Endometrium (tissue), 2 donors: Measurements from ENCODE around the gene PAIP2.
"Not testable (repeated sequence)": the region's sequence is repeated elsewhere in the genome, so short reads cannot be mapped to it uniquely, and the experiment has no call there.

ENCODE experiments used
- FAIRE-seq: peaks from 2 replicates; lab custom pipeline; 2012; peaks lifted over from hg19 to GRCh38; lab: Jason Lieb, UNC
- donor health status: control.
- donor health status: control.

PAIP2 gene, protein sequence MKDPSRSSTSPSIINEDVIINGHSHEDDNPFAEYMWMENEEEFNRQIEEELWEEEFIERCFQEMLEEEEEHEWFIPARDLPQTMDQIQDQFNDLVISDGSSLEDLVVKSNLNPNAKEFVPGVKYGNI

DNA sequence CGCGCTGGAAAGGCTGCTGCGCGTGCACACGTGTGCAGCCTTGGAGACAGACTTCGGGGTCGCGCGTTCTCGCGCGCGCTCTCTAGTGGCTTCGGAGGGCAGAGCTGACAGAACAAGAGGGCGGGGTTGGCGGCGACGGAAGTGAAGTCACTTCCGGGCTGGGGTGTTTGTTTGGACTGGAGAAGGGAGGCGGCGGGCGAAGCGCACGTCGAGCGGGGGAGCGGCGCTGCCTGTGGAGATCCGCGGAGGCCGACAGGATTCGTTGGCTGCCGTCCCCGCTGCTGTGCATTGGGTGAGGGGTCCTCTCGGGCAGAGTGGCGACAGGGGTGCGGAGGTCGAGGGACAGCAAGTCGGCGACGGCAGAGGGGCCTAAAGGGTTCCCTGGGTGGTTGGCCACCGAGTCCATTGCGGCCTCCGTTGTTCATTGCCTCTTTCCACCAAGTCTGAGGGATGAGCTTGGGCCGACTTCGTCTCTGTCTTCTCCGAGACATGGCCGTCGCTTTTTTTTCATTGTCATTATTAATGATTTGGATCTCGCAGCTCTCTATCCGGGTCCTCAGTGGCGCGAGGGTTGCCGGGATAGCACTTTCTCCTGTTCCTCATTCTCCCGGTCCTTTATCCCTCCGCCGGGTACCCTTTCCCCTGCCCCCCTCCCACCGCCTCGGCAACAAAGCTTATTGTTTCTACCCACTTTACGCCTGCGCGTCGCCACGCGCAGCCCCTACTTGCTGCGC, at the start of gene PAIP2:
TSS of gene PAIP2 (plus strand) at position 166 of the 734 bp plus-strand sequence. CDS start 21,931 bp downstream, outside the sequence.
- peak; percentile 94 for FAIRE-seq

DNA sequence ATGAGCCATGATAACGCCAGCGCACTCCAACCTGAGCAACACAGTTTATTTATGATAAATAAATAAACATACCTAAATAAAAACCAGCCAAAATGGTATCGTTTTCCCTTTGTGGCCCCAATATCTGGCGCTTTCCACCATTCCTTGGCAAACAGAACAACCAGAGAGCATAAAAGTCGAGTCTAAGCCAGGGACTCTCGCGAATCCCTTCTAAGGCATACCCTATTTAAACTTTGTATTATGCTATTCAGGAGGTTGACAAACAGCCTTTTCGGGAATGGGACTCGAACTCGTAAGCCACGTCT, 48.5 kb upstream of the PAIP2 start:
- no peak for FAIRE-seq

DNA sequence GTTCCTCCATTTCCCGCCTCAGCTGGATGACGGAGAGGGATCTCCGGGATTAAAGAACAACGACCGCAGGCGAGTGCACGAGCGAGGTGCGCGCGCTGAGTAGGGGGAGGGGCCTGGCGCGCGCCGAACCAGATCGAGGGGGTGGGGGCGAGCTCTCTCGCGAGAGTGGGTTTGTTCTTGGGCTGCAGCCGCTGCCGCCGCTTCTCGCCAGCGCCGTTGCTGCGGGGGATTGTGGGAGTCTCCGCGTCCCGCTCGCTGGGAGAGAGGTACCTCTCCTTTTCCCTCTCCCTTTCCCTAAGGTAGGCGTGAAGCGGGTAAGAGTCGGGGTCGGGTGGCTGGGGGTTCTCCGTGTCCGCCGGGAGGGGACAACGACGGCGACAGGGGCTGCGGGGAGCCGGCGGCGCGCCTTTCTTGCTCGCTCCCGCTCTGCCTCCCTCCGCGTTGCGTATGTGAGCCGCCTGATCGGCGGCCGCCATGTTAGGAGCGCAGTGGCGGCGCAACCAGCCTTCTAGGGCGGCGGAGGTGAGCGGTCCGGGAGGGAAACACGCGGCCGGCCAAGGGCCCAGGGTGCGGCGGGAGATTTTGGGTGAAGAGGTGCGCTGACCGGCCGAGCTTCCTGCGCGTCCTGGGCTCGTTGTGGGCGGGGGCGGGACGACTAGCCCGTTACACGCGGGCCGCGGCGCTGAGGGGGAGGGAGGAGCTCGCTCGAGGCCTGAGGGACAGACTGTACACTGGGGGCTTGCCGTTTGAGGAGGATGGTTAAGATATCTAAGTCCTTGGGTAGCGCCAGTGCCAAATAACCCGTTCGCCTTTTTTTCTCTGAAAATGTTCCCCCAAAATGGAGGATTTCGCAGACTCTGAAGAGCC, 47.9 kb upstream of the PAIP2 start, which contains the start of gene MATR3:
TSS of gene MATR3 (plus strand) at position 234 of the 867 bp plus-strand sequence. CDS start 13,676 bp downstream, outside the sequence.
- FAIRE-seq = peak; percentile 33

DNA sequence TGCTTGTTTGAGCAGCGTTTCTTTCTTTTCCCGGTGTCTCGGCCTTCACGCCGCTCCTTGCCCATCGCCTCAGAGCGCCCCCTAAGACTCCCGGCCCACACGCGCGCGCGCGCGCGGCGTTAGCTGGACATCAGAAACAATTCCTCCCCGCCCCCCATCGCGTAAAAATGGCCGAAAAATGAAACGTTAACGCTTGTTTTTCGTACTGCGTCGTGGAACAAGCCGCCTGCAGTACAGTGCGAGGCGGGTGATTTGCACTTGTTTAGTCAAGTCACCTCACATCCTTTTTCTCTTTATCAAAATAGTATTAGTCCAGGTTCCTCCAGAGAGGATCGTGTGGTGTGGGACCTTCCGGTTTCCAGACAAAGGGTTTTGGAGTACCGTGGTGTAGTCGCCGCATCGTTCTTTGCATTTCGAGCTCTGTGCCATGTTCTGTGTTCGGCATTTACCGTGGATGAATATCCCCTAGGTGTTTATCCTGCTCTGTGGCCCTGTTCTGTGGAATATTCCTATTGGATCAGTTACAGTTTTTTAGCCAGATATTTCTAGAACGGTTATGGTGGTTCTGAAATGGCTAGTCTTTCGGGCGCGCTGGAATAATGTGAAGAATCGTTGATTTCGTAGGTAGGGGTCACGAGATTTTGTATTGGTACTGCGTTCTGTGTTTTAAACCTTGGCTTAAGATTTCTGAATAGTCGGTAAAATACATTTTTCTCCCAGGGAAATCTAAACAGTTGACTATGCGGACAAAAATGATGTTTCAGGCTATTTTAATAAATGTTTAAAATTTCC, 47.1 kb upstream of the PAIP2 start:
- FAIRE-seq = no peak

DNA sequence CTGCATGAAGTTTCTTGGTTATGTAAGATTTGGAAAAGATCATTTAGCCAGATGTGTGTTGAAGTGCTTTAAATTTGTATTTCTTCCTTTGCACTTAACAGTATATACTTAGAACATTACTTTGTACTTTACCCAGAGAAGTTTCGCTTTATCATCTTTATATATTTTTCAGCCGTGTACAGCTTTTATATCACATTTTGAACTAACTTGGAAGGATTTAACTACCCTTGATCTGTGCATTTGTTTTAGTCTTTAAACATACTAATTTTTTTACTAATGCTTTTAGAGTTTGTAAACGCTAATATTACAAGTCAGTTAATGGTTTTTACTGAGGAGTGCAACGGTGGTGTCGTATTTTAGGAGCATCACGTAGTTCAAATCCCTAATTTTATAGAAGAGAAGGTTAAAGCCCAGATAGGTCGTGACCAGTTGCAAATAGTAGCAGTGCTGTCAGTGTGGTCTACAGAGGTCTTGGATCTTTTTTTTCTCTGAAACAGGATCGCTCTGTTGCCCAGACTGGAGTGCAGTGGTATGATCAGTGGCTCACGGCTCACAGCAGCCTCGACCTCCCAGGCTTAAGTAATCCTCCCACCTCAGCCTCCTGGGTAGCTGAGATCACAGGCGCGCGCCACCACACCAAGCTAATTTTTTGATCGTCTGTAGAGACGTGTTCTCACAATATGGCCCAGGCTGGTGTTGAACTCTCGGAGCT, 46.2 kb upstream of the PAIP2 start:
- no peak for FAIRE-seq

DNA sequence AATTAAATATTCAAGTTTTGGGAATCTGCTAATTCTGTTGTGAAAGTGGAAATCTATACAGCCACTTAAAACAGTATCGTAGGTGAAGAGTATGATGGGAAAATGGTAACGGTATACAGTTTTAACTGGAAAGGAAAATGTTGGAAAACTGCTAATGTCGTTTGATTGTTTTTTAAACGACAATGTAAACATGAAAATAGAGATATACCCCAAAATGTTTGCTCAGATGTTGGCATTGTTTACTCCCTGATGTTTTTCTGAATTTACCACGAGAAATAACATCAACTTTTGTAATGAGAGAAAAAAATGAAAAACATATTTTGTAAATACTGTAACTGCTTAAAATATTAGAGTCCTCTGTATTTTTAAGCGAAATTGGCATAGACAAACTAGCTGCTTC, 45.5 kb upstream of the PAIP2 start:
- no peak for FAIRE-seq

DNA sequence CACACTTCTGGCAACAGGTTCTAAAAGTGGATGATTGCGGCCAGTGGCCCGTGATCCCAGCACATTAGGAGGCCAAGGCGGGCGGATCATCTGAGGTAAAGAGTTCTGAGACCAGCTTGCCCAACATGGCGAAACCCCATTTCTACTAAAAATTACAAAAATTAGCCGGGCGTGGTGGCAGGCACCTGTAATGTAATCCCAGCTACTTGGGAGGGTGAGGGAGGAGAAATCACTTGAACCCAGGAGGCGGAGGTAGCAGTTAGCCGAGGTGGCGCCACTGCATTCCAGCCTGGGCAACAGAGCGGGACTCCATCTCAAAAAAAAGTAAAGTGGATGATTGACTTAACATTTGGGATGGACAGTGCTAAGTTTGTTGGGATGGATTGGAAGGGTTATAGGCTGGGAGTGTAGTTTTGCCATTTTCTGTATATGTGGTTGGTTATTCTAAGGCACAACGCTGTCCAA, 44.8 kb upstream of the PAIP2 start:
- FAIRE-seq = no peak

DNA sequence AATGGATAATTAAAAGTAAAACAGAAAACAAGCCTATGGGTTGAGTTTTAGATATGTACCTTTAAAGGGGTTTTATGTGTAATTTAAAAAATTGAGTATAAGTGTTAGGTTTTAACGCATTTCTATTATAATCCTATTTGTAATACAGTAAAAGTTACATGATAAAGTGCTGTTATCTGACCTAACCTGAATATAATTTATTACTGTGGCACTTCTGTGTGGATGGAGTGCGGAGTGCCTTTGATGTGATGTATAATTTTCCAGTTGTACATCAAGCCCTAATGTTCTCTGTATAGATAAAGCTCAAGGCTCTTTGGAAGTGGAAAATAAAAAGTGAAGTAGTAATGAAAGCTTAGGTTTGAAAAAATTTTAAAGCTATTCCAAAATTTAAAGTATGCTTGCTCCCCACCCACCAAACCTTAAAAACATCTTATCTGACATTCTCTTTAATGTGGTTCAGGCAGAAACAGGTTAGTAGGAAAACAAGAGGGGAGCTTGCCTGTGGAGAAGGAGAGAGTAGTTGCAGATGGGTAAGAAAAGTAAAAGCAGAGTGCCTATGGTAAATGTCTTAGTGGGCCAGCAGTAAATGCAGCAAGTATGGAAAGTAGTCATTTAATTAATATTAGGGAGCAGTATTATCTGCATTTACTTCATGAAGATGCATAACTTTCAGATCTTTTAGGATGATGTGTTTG, 44.1 kb upstream of the PAIP2 start:
- no peak for FAIRE-seq

DNA sequence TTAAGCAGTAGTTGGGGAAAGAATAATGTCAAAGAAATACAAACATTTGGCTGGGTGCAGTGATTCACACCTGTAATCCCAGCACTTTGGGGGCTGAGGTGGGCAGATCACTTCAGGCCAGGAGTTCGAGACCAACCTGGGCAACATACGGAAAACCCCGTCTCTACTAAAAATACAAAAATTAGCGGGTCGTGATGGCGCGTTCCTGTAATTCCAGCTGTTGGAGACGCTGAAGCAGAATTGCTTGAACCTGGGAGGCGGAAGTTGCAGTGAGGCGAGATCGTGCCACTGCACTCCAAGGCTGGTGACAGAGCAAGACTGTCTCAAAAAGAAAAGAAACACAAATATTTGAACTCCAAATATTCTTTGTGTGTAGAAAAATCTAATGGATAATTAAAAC, 43.4 kb upstream of the PAIP2 start:
- FAIRE-seq = no peak

DNA sequence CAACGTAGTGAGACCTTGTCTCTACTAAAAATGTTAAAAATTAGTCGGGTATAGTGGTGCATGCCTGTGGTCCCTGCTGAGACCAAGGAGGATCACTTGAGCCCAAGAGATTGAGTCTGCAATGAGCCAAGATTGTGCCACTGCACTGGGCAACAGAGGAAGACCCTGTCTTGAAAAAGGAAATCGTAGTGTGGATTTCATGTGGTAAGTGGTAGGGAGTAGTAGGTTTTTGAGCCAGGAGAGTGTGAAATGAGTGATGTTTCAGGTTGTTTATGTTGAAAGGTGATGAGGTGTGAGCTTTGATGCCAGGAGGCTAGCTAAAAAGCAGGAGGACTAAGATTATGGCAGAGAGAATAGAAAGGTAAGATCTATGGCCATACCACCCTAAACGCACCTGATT, 42.2 kb upstream of the PAIP2 start:
- no peak for FAIRE-seq

DNA sequence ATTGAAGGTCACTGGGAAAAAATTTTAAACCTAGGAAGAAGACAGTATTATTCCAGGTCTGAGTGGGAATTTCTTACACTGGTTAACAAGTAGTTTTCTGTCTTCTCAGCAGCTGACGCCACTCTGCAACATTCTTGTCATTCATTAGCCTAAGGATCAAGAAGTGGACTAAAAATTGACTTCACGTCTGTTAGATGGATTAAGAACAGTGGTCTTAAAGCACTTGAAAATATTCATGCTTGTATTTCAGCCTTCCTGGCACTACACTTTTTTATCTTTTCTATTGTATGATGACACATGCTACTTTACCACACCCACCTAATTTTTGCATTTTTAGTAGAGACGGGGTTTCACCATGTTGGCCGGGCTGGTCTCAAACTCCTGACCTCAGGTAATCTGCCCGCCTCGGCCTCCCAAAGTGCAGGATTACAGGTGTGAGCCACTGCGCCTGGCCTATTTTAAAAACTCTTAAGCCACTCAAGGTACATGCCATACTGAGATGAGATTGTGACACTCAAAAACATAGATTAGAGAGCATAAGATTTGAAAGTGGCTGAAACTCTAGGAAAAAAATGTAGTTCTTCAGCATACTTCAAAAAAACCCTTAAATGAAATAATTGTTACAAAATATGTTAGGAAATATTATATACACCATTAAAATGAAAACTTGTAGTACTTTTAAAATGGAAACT, 39.7 kb upstream of the PAIP2 start:
- no peak for FAIRE-seq

DNA sequence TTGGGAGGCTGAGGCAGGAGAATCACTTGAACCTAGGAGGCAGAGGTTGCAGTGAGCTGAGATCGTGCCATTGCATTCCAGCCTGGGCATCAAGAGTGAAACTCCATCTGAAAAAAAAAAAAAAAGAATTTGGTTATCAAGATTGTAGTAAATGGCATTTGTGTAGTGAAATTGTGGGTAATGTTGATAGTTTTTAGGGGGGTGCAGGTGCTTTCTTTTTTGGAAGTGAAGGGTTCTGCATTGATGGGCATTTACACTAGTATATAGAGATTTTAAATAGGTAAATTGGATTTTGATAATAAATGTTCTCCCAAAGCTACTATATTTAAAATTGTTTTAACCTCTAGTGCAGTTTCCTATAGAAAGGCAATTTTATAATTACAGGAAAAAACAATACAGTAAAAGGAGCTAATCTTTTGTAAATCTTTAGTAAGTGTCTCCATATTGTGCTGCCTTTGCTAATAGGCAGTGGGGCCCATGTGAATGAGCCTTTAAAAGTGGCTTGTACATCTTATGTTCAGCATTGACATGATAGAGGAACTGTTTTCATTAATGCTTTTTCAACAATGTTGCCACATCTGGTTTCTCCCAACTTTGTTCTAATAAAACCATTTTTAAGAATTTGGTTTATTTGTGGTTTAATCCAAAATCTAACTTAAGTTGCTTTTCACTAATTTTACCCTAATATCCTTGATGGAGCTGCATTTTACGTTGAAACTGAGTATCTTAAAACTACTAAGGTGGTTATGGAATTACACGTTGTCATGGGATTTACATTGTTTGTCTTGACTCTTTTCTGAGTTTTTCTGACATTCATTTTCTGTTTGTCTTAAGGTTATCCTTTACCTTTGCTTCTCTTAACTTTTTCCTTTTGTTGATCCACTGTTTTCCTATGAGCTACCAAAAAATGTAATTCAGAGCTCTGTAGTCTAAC, 37.0 kb upstream of the PAIP2 start:
- FAIRE-seq = no peak

DNA sequence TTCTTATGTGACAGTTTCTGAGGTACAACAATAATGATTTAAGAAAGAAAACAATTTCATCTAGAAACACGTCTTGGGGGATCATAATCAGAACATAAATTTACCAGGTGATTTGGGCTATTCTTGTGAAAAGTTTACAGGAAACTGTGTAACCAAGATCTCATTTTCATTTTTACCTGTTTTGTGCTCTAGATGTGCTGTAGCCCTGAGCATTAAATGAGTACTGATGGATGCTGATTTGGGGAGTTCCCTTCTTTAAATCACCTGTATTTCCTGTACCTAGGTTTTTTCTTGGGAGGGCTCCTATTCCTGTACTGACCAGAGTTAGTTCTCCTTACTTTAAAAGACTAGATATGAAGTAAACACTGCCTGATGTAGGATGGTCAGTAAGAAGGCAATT, 35.5 kb upstream of the PAIP2 start:
- no peak for FAIRE-seq

DNA sequence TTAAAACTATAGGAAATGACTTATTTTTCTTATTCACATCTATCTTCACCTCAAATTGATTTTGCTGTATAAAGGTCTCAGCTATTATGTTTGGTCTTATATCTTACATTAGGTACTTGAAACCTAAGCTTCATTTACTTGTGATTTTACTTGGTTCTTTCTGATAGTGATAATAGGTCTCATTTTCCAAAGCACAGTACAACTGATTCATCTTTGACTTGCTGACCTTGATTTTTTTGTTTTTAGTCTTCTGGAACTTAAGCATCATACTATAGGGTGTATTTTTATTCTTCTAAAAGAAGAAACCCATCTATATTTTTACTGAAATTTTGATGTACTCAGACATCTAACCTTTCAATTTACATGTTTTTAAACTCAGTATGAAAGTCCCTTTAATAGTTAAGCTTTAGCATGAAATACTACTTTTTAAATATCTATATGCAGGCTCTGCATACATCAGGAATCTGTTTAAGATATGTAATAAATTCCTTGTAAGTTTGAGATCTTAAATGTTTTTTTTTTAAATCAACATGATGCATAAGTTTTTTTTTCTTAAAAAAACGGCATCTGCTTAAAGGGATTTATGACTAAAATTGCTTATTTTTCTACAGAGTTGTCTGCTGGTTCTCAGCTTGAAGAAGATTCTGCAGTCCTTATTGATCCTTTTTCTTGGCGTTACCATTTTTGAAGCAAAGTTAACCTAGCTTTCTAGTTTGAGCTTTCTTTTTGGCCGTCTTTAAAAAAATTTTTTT, 34.9 kb upstream of the PAIP2 start:
- no peak for FAIRE-seq

DNA sequence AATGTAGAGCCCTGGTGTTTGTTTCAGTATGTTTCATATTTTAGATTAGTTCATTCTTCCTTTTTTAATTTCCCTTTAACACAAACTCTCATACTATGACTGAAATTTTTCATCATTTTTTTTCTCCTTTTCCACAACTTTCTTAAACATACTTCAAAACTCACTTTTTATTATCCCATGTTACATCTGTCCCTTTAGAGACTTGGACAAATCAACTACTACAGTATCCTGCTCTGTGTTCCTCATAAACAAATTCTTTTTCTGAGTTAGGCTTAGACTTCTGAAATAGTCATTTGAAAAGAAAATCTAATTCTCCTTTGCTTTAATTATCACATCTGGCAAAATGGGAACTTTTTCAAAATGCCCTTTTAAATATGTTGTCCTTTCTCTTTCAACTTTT, 32.9 kb upstream of the PAIP2 start:
- FAIRE-seq = peak; percentile 50

DNA sequence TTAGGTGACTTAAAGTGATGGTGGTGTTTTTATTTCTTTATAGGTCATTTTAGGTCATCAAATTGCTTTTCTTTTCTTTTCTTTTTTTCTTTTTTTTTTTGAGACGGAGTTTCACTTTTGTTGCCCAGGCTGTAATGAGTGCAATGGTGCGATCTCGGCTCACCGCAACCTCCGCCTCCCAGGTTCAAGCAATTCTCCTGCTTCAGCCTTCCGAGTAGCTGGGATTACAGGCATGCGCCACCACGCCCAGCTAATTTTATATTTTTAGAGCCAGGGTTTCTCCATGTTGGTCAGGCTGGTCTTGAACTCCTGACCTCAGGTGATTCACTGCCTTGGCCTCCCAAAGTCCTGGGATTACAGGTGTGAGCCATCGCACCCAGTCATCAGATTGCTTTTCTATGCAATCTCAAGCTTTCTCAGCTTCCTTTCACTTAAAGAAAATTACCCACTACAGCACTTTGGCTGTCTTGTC, 30.9 kb upstream of the PAIP2 start:
- not testable (repeated sequence) for FAIRE-seq

DNA sequence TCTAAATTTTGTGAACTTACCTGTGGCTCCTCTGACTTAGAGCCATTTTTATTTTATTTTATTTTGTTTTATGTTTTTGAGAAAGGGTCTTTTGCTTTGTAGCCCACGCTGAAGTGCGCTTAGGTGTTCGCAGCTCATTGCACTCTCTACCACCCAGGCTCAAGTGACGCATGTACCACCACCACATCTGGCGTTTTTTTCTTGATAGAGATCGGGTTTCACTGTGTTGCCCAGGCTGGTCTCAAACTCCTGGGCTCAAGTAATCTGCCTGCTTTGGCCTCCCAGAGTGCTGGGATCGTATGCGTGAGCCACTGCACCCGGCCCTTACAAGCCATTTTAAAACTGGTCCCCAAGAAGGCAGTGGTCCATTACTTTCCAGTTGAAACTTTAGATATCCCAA, 29.6 kb upstream of the PAIP2 start:
- no peak for FAIRE-seq

DNA sequence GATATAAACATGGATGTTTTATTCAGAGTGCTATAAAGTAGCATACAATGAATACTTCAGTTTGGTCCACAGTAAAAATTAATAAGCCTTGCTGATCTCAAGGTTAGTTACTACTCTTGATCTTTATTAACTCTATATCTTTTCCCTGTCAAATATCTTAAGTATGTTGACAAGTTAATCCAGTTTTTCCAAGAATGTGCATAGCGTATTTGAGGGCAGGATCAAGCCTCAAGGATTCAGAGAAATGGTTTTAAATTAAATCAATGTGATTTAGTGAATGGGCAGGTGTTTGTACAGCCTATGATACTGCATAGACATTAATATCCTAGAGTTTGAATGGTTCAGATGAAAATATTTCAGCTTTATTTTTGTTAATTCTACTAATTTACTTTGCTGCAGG, 27.4 kb upstream of the PAIP2 start:
- no peak for FAIRE-seq
